IPS DF 6.9 (cell line): ENCODE results near the gene SETD5.
"Not testable (repeated sequence)": the region's sequence is repeated elsewhere in the genome, so short reads cannot be mapped to it uniquely, and the experiment has no call there.

Experiments
- DNase-seq: peaks from one replicate; pipeline ENCODE4 v3.0.0-alpha.2; 2013; ENCODE audit warnings: low read depth, low spot score
- H3K27ac ChIP-seq: one replicate; pipeline ENCODE4 v1.5.1; 2013; ENCODE audit warnings: low read length, control low read depth
- H3K27me3 ChIP-seq: 2 replicates; pipeline ENCODE4 v1.6.1; 2013; ENCODE audit warnings: mild to moderate bottlenecking, low read length; ENCODE audit not compliant: control insufficient read depth, insufficient read depth
- H3K36me3 ChIP-seq: 2 replicates; pipeline ENCODE4 v1.6.1; 2013; ENCODE audit warnings: low read length; ENCODE audit not compliant: control insufficient read depth, insufficient read depth
- H3K4me1 ChIP-seq: 2 replicates; pipeline ENCODE4 v1.6.1; 2013; ENCODE audit warnings: low read length; ENCODE audit not compliant: control insufficient read depth, insufficient read depth
- H3K4me3 ChIP-seq: 2 replicates; pipeline ENCODE4 v1.5.1; 2013; ENCODE audit warnings: mild to moderate bottlenecking, low read length
- H3K9me3 ChIP-seq: 2 replicates; pipeline ENCODE4 v1.6.1; 2013; ENCODE audit warnings: low read length, inconsistent platforms; ENCODE audit not compliant: control insufficient read depth, insufficient read depth
- WGBS: extraction: QIAGEN DNeasy Blood & Tissue Kit; methylation state at CpG from one replicate; pipeline ENCODE4 v1.1.7; 2013; ENCODE audit warnings: mixed read lengths, missing lambda C conversion rate; ENCODE audit not compliant: insufficient read length, insufficient coverage; 5-methylcytosine and 5-hydroxymethylcytosine counted together

The SETD5 gene

GRCh38 chr3:9467451-9467850 lies 70.0 kb downstream of the SETD5 start:
- H3K4me1 ChIP-seq: no peaks in the 10 kb centered on the region
- peaks cover 30% of the 10 kb centered on the region; the same call in 1 of the 2 replicates for H3K36me3 ChIP-seq
- no peaks in the 10 kb centered on the region for H3K27me3 ChIP-seq
- WGBS: no CpG with 5 or more reads among the region's 3 CpGs
- no peaks in the 10 kb centered on the region for H3K9me3 ChIP-seq
- no peak overlapping the region for H3K4me3 ChIP-seq
- DNase-seq: no peak
- H3K27ac ChIP-seq: no peak overlapping the region

- 100% methylated on average over 2 of the region's 7 CpGs for WGBS
- H3K9me3 ChIP-seq: no peaks in the 10 kb centered on the region
- peaks cover 36% of the 10 kb centered on the region; the same call in 1 of the 2 replicates for H3K36me3 ChIP-seq
- H3K4me1 ChIP-seq: no peaks in the 10 kb centered on the region
- H3K4me3 ChIP-seq: no peak overlapping the region
- DNase-seq: no peak
- no peaks in the 10 kb centered on the region for H3K27me3 ChIP-seq
- H3K27ac ChIP-seq: no peak overlapping the region
Observed at GRCh38 chr3:9468460-9468859, 71.0 kb downstream of the SETD5 start.

- H3K27me3 ChIP-seq: no peaks in the 10 kb centered on the region
- no peak for DNase-seq
- no CpG with 5 or more reads among the region's 3 CpGs for WGBS
- H3K4me3 ChIP-seq: no peak overlapping the region
- no peaks in the 10 kb centered on the region for H3K9me3 ChIP-seq
- peaks cover 42% of the 10 kb centered on the region for H3K36me3 ChIP-seq
- H3K4me1 ChIP-seq: no peaks in the 10 kb centered on the region
- H3K27ac ChIP-seq: no peak overlapping the region
Observed at GRCh38 chr3:9469986-9470385, 72.6 kb downstream of the SETD5 start.

GRCh38 chr3:9473496-9474065 lies 76.2 kb downstream of the SETD5 start:
- no peaks in the 10 kb centered on the region for H3K9me3 ChIP-seq
- H3K36me3 ChIP-seq: peaks cover 52% of the 10 kb centered on the region
- H3K4me1 ChIP-seq: no peaks in the 10 kb centered on the region
- H3K4me3 ChIP-seq: no peak overlapping the region
- no peak overlapping the region for H3K27ac ChIP-seq
- DNase-seq: no peak
- H3K27me3 ChIP-seq: no peaks in the 10 kb centered on the region

GRCh38 chr3:9474482-9474881 lies 77.1 kb downstream of the SETD5 start:
- Histone ChIP-seq H3K27me3 (no peaks in the 10 kb centered on the region), H3K9me3 (no peaks in the 10 kb centered on the region), H3K27ac (no peak overlapping the region), H3K4me1 (no peaks in the 10 kb centered on the region), H3K36me3 (peaks cover 54% of the 10 kb centered on the region), H3K4me3 (no peak overlapping the region)
- WGBS: no CpG with 5 or more reads among the region's 6 CpGs
- DNase-seq: no peak

- no peak overlapping the region for H3K27ac ChIP-seq
- H3K36me3 ChIP-seq: peaks cover 41% of the 10 kb centered on the region
- WGBS: no CpG with 5 or more reads among the region's 5 CpGs
- H3K9me3 ChIP-seq: no peaks in the 10 kb centered on the region
- DNase-seq: no peak
- no peaks in the 10 kb centered on the region for H3K27me3 ChIP-seq
- H3K4me1 ChIP-seq: no peaks in the 10 kb centered on the region
- no peak overlapping the region for H3K4me3 ChIP-seq
Observed at GRCh38 chr3:9476935-9477334, 79.5 kb downstream of the SETD5 start.

- Histone ChIP-seq H3K4me3 (no peak overlapping the region), H3K9me3 (no peaks in the 10 kb centered on the region), H3K36me3 (peaks cover 18% of the 10 kb centered on the region; the same call in 1 of the 2 replicates), H3K27ac (no peak overlapping the region), H3K27me3 (no peaks in the 10 kb centered on the region), H3K4me1 (no peaks in the 10 kb centered on the region)
- DNase-seq: no peak
- WGBS: no CpG with 5 or more reads among the region's 1 CpG
Observed at GRCh38 chr3:9480265-9480664, 82.8 kb downstream of the SETD5 start.

GRCh38 chr3:9485248-9485647 lies 87.8 kb downstream of the SETD5 start:
- no peak for DNase-seq
- Histone ChIP-seq H3K36me3 (no peaks in the 10 kb centered on the region; the same call in 1 of the 2 replicates), H3K27ac (no peak overlapping the region), H3K9me3 (no peaks in the 10 kb centered on the region), H3K4me3 (no peak overlapping the region), H3K4me1 (no peaks in the 10 kb centered on the region), H3K27me3 (0 out of 2 replicates have a peak, but pooled peaks cover 2% of the 10 kb centered on the region)
- no CpG with 5 or more reads among the region's 1 CpG for WGBS

GRCh38 chr3:9491506-9491905 lies 94.1 kb downstream of the SETD5 start:
- Histone ChIP-seq H3K4me1 (no peaks in the 10 kb centered on the region), H3K36me3 (no peaks in the 10 kb centered on the region), H3K27me3 (peaks cover 6% of the 10 kb centered on the region; the same call in 1 of the 2 replicates), H3K27ac (no peak overlapping the region), H3K4me3 (no peak overlapping the region), H3K9me3 (no peaks in the 10 kb centered on the region)
- WGBS: no CpG with 5 or more reads among the region's 3 CpGs
- no peak for DNase-seq

- H3K27ac ChIP-seq, H3K4me3 ChIP-seq, H3K4me1 ChIP-seq, DNase-seq, H3K27me3 ChIP-seq, H3K36me3 ChIP-seq, H3K9me3 ChIP-seq: not testable (repeated sequence)
- no CpG with 5 or more reads among the region's 15 CpGs for WGBS
Observed at GRCh38 chr3:9494036-9494435, 96.6 kb downstream of the SETD5 start.

GRCh38 chr3:9496893-9497292 lies 99.5 kb downstream of the SETD5 start:
- Histone ChIP-seq H3K4me3 (no peak overlapping the region), H3K27ac (no peak overlapping the region), H3K36me3 (no peaks in the 10 kb centered on the region), H3K27me3 (peaks cover 4% of the 10 kb centered on the region; the same call in 1 of the 2 replicates), H3K9me3 (no peaks in the 10 kb centered on the region), H3K4me1 (peaks cover 5% of the 10 kb centered on the region)
- no CpG with 5 or more reads among the region's 6 CpGs for WGBS
- no peak for DNase-seq
